Loucy (cell line): ENCODE data around the gene MCTP2.

ENCODE experiments used
- H2AFZ ChIP-seq: fragments of 200-600 bp; sonication (generic); 2 replicates; pipeline ENCODE4 v1.6.0; 2016; ENCODE audit warnings: antibody characterized with exemption, mild to moderate bottlenecking, low read length, moderate library complexity
- H3F3A ChIP-seq: fragments of 200-600 bp; 2 replicates; pipeline ENCODE4 v1.6.0; 2016; ENCODE audit warnings: antibody characterized with exemption, low read depth, mild to moderate bottlenecking
- H3K27me3 ChIP-seq: fragments of 200-600 bp; sonication (generic); 2 replicates; pipeline ENCODE4 v1.6.1; 2014; ENCODE audit warnings: low read length, mild to moderate bottlenecking; ENCODE audit not compliant: insufficient read depth, poor library complexity, severe bottlenecking
- H3K36me3 ChIP-seq: fragments of 200-600 bp; sonication (generic); 2 replicates; pipeline ENCODE4 v1.6.1; 2016; ENCODE audit warnings: low read length; ENCODE audit not compliant: insufficient read depth
- H3K4me1 ChIP-seq: fragments of 200-600 bp; sonication (generic); 2 replicates; pipeline ENCODE4 v1.5.1; 2014; ENCODE audit warnings: low read length, mild to moderate bottlenecking; ENCODE audit not compliant: insufficient read depth, poor library complexity, severe bottlenecking
- H3K4me2 ChIP-seq: fragments of 200-600 bp; sonication (generic); 2 replicates; pipeline ENCODE4 v1.6.0; 2014; ENCODE audit warnings: antibody characterized with exemption, low read length, low read depth, mild to moderate bottlenecking; ENCODE audit not compliant: poor library complexity, severe bottlenecking
- H3K4me3 ChIP-seq: fragments of 200-600 bp; sonication (generic); 2 replicates; pipeline ENCODE4 v1.5.1; 2014; ENCODE audit warnings: low read length, mild to moderate bottlenecking, mixed read lengths; ENCODE audit not compliant: poor library complexity, severe bottlenecking
- H3K79me2 ChIP-seq: fragments of 200-600 bp; sonication (generic); 2 replicates; pipeline ENCODE4 v1.6.1; 2014; ENCODE audit warnings: low read length; ENCODE audit not compliant: insufficient read depth
- H3K9ac ChIP-seq: fragments of 200-600 bp; sonication (generic); 2 replicates; pipeline ENCODE4 v1.6.0; 2014; ENCODE audit warnings: mild to moderate bottlenecking, low read depth, low read length, moderate library complexity; ENCODE audit not compliant: poor library complexity, severe bottlenecking
- H3K9me2 ChIP-seq: fragments of 200-600 bp; sonication (generic); replicated peaks from 2 replicates; pipeline ENCODE4 v1.6.1; 2016; ENCODE audit warnings: low read depth, low read length, mixed read lengths
- H3K9me3 ChIP-seq: fragments of 200-600 bp; sonication (generic); 2 replicates; pipeline ENCODE4 v1.6.1; 2014; ENCODE audit warnings: mild to moderate bottlenecking, antibody characterized with exemption, low read length, low read depth; ENCODE audit not compliant: insufficient read depth
- H4K20me1 ChIP-seq: fragments of 200-600 bp; sonication (generic); 2 replicates; pipeline ENCODE4 v1.6.0; 2014; ENCODE audit warnings: antibody characterized with exemption, low read length, mild to moderate bottlenecking; ENCODE audit not compliant: insufficient read depth, poor library complexity, severe bottlenecking
- EZH2phosphoT487 ChIP-seq: fragments of 200-600 bp; IDR thresholded peaks from 2 replicates; pipeline ENCODE4 v1.6.1; 2018; ENCODE audit warnings: antibody characterized with exemption, mild to moderate bottlenecking, moderate library complexity, borderline replicate concordance
- TF ChIP-seq, protein P1 (sequence below): fragments of 200-600 bp; sonication (generic); conservative IDR thresholded peaks from 2 replicates; pipeline ENCODE4 v1.5.1; 2014; ENCODE audit warnings: mild to moderate bottlenecking, antibody characterized with exemption, low read length

The MCTP2 gene

DNA sequence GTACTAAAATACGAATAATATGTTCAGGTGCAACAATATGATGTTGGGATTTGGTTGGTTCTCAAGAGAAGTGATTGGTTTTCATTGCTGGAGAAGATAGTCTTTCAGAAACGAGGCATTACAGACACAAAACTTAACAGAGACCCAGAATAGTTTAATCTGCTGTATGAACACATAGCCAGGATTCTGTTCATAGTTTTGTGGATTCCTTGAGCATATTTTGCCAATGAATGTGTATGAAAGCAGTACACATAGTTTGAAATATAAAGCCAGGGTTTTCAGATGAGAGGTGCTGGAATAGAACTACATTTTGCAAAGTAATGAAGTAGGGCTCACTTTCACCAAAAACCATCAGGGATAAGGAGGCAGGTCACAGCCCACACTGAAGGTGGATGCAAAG is 5.7 kb upstream of the MCTP2 start:
- H3F3A ChIP-seq = no peaks in the 10 kb centered on the region; the same call in 1 of the 2 replicates
- peak overlapping the region; percentile 4; the same call in 1 of the 2 replicates for H2AFZ ChIP-seq
- H3K4me1 ChIP-seq = peaks cover 50% of the 10 kb centered on the region
- no peaks in the 10 kb centered on the region for H3K9me2 ChIP-seq
- peaks cover 6% of the 10 kb centered on the region; the same call in 1 of the 2 replicates for H3K79me2 ChIP-seq
- no peaks in the 10 kb centered on the region for H4K20me1 ChIP-seq
- no peaks in the 10 kb centered on the region for H3K36me3 ChIP-seq
- TF ChIP-seq, protein P1, sequence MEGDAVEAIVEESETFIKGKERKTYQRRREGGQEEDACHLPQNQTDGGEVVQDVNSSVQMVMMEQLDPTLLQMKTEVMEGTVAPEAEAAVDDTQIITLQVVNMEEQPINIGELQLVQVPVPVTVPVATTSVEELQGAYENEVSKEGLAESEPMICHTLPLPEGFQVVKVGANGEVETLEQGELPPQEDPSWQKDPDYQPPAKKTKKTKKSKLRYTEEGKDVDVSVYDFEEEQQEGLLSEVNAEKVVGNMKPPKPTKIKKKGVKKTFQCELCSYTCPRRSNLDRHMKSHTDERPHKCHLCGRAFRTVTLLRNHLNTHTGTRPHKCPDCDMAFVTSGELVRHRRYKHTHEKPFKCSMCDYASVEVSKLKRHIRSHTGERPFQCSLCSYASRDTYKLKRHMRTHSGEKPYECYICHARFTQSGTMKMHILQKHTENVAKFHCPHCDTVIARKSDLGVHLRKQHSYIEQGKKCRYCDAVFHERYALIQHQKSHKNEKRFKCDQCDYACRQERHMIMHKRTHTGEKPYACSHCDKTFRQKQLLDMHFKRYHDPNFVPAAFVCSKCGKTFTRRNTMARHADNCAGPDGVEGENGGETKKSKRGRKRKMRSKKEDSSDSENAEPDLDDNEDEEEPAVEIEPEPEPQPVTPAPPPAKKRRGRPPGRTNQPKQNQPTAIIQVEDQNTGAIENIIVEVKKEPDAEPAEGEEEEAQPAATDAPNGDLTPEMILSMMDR = no peak
- no peak for TF ChIP-seq EZH2phosphoT487
- no peak overlapping the region for H3K4me2 ChIP-seq
- no peak overlapping the region for H3K9ac ChIP-seq
- no peaks in the 10 kb centered on the region for H3K9me3 ChIP-seq
- no peak overlapping the region for H3K4me3 ChIP-seq
- H3K27me3 ChIP-seq = no peaks in the 10 kb centered on the region

DNA sequence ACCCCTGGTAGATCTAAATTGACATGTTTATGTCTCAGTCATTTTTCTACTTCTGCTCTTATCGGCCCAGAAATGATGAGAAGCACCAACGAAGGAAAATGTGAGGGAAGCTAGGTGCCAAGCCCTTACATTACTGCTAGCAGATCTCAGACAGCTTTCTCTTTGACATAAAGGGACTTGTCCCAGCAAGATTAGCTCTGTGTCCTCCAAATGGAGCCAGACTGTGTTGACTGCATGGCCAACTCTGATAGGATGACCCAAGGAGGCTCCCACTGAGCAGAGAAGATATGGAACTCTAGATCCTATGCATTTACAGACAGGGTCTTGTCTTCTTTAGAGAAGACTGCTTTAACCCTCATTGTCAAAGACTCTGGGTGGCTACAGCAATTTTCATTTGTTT is 2.8 kb upstream of the MCTP2 start:
- Histone ChIP-seq H3K79me2 (peaks cover 30% of the 10 kb centered on the region), H3F3A (peaks cover 3% of the 10 kb centered on the region; the same call in 1 of the 2 replicates), H3K4me3 (peak overlapping the region; percentile 80), H3K4me1 (peaks cover 66% of the 10 kb centered on the region), H3K27me3 (no peaks in the 10 kb centered on the region), H3K9me3 (no peaks in the 10 kb centered on the region), H3K36me3 (no peaks in the 10 kb centered on the region), H3K9me2 (no peaks in the 10 kb centered on the region), H4K20me1 (peaks cover 17% of the 10 kb centered on the region), H3K4me2 (peak overlapping the region; percentile 95), H3K9ac (peak overlapping the region; percentile 91), H2AFZ (peak overlapping the region; percentile 15; the same call in 1 of the 2 replicates)
- TF ChIP-seq EZH2phosphoT487 = no peak
- TF ChIP-seq, protein P1 = no peak

DNA sequence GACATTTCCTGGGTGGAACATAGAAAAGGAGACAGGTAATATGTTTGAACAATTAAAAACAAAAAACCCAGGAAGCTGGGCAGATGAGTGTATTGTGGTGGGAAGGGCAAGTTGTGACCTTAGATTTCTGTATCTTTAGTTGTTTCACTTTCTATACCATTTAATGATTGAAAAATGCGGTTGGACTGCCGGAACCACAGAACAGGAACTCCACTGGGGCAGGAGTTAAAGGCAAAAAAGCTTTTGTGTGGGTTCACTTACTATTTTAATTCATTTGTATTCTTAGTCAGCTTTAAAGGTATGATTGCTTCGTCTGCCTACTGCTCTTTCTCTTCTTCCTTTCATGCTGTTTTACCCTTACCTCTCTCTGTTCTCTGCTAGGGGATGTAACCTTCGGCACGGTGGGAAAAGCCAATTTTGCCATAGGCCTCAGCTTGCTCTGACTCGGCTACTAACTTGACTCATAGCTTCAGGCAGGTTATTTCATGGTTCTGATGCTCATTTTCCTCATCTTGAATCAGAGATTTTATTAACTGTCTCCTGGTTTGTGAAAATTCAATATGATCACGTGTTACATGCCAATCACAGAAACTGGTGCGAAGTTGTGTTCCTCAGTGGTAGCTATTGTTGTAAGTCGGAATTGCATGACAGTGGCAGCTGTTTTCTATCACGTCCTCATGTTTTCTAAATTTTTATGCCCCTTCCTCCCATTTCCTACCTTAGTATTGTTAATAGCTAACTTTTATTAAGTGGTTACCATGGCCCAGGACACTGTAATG is 1.6 kb upstream of the MCTP2 start:
- Histone ChIP-seq H3K36me3 (no peaks in the 10 kb centered on the region), H3F3A (peaks cover 3% of the 10 kb centered on the region; the same call in 1 of the 2 replicates), H3K9me2 (no peaks in the 10 kb centered on the region), H3K4me3 (peak overlapping the region; percentile 80), H3K9me3 (no peaks in the 10 kb centered on the region), H3K9ac (peak overlapping the region; percentile 91), H2AFZ (no peak overlapping the region), H3K79me2 (peaks cover 42% of the 10 kb centered on the region), H4K20me1 (peaks cover 27% of the 10 kb centered on the region), H3K4me2 (peak overlapping the region; percentile 95), H3K4me1 (peaks cover 77% of the 10 kb centered on the region), H3K27me3 (no peaks in the 10 kb centered on the region)
- TF ChIP-seq, protein P1 = no peak
- no peak for TF ChIP-seq EZH2phosphoT487
